CD8-positive, alpha-beta memory T cell (primary cell): ENCODE measurements around the gene RABL6. TPM values are rescaled to one million over a fixed set of nuclear protein-coding genes. Genes with fewer than 3 reads are reported as not detected.
"Not testable (repeated sequence)": the region's sequence is repeated elsewhere in the genome, so short reads cannot be mapped to it uniquely, and the experiment has no call there.

Experiments
- CTCF ChIA-PET: fragments of 350-600 bp; sonication (Branson Sonifier 250); formaldehyde crosslinking; loops from one replicate; lab custom pipeline; 2021; ENCODE audit warnings: antibody characterized with exemption; lab: Charles Lee
- POLR2A ChIA-PET: fragments of 350-600 bp; sonication (Branson Sonifier 250); formaldehyde crosslinking; loops from one replicate; lab custom pipeline; 2021; ENCODE audit warnings: antibody characterized with exemption; lab: Charles Lee
- DNase-seq, 5 donors: peaks; one replicate each; pipeline versions ENCODE4 v3.0.0 to v3.0.0-alpha.2; 2020 to 2022; ENCODE audit warnings: mixed read lengths in 1 of 5
- H3K27ac ChIP-seq: one replicate; pipeline ENCODE4 v1.7.0; 2013; ENCODE audit warnings: low read depth, mild to moderate bottlenecking, low read length, moderate library complexity
- H3K27me3 ChIP-seq: 2 replicates; pipeline ENCODE4 v1.7.0; 2013; ENCODE audit warnings: low read length, mild to moderate bottlenecking; ENCODE audit not compliant: insufficient read depth, poor library complexity, severe bottlenecking
- H3K36me3 ChIP-seq: 2 replicates; pipeline ENCODE4 v1.7.0; 2013; ENCODE audit warnings: mild to moderate bottlenecking, low read length, moderate library complexity; ENCODE audit not compliant: insufficient read depth
- H3K4me1 ChIP-seq: 2 replicates; pipeline ENCODE4 v1.7.0; 2013; ENCODE audit warnings: mild to moderate bottlenecking, low read length, moderate library complexity; ENCODE audit not compliant: insufficient read depth
- H3K4me3 ChIP-seq: 2 replicates; pipeline ENCODE4 v1.7.0; 2013; ENCODE audit warnings: mild to moderate bottlenecking, low read length
- H3K9me3 ChIP-seq: 2 replicates; pipeline ENCODE4 v1.7.0; 2013; ENCODE audit warnings: mild to moderate bottlenecking, low read length
- H3K27ac Mint-ChIP-seq, 8 donors: one replicate each; pipeline ENCODE4 v1.8.0; 2020 to 2021; ENCODE audit warnings: mixed read lengths in 8 of 8, mild to moderate bottlenecking in 6 of 8, inconsistent platforms in 3 of 8, moderate library complexity in 3 of 8
- H3K27me3 Mint-ChIP-seq, 2 donors: one replicate each; pipeline ENCODE4 v1.8.0; 2020 to 2021; ENCODE audit warnings: mixed read lengths in 2 of 2, mild to moderate bottlenecking in 1 of 2, moderate library complexity in 1 of 2
- H3K36me3 Mint-ChIP-seq, 3 donors: one replicate each; pipeline ENCODE4 v1.8.0; 2020 to 2021; ENCODE audit warnings: mixed read lengths in 3 of 3, inconsistent platforms in 1 of 3, mild to moderate bottlenecking in 1 of 3
- H3K4me1 Mint-ChIP-seq, 3 donors: one replicate each; pipeline ENCODE4 v1.8.0; 2020 to 2021; ENCODE audit warnings: mixed read lengths in 3 of 3, inconsistent platforms in 1 of 3, mild to moderate bottlenecking in 1 of 3
- H3K4me3 Mint-ChIP-seq, 7 donors: one replicate each; pipeline ENCODE4 v1.8.0; 2020 to 2021; ENCODE audit warnings: mixed read lengths in 7 of 7, mild to moderate bottlenecking in 6 of 7, moderate library complexity in 4 of 7, inconsistent platforms in 2 of 7
- H3K9me3 Mint-ChIP-seq, 5 donors: one replicate each; pipeline ENCODE4 v1.8.0; 2020 to 2022; ENCODE audit warnings: mixed read lengths in 5 of 5, mild to moderate bottlenecking in 3 of 5, moderate library complexity in 2 of 5, inconsistent platforms in 1 of 5
- polyA plus RNA-seq: library from polyadenylated mRNA; unstranded; fragments of 300-500 nt; fragmentation: Illumina TruSeq; gene quantifications from one replicate; pipeline ENCODE4 v1.2.3, GENCODE V29; 2021
- total RNA-seq, 2 experiments: library from RNA; stranded (reverse); gene quantifications; one replicate each; pipeline ENCODE4 v1.2.3, GENCODE V29; 2021

Gene RABL6
- total and polyA plus RNA-seq, 3 experiments from 2014 or later: 20.9 to 106 (median 98.2) TPM

GRCh38 chr9:136793086-136793946, 14.4 kb upstream of the RABL6 start:
- H3K9me3 Mint-ChIP-seq: no peaks in the 10 kb centered on the region
- H3K27ac Mint-ChIP-seq: peak overlapping the region in 1 of 8 donors; percentile 65
- Histone ChIP-seq H3K27ac (no peak overlapping the region), H3K36me3 (no peaks in the 10 kb centered on the region), H3K4me3 (no peak overlapping the region), H3K9me3 (no peaks in the 10 kb centered on the region), H3K4me1 (peaks cover 26% of the 10 kb centered on the region), H3K27me3 (no peaks in the 10 kb centered on the region)
- no peaks in the 10 kb centered on the region for H3K27me3 Mint-ChIP-seq
- ChIA-PET POLR2A (interaction anchor here (1.1 kb wide), 1 partner anchor 9 kb away, joined by 3 read pairs; no protein-coding TSS in a partner anchor), CTCF (interaction anchor here (0.9 to 2.2 kb wide), 13 partner anchors 8 to 293 kb away, joined by 3 to 9 read pairs (median 4); partner anchors contain the start of genes AJM1, CLIC3, MAN1B1 and RABL6)
- no peak for DNase-seq
- H3K4me1 Mint-ChIP-seq: peaks cover 13 to 29% (median 21%) of the 10 kb centered on the region in 3 donors
- H3K36me3 Mint-ChIP-seq: peaks cover 0 to 9% (median 2%) of the 10 kb centered on the region in 3 donors
- H3K4me3 Mint-ChIP-seq: peak overlapping the region in 3 of 7 donors; percentile 8 to 49 (median 20)

DNA sequence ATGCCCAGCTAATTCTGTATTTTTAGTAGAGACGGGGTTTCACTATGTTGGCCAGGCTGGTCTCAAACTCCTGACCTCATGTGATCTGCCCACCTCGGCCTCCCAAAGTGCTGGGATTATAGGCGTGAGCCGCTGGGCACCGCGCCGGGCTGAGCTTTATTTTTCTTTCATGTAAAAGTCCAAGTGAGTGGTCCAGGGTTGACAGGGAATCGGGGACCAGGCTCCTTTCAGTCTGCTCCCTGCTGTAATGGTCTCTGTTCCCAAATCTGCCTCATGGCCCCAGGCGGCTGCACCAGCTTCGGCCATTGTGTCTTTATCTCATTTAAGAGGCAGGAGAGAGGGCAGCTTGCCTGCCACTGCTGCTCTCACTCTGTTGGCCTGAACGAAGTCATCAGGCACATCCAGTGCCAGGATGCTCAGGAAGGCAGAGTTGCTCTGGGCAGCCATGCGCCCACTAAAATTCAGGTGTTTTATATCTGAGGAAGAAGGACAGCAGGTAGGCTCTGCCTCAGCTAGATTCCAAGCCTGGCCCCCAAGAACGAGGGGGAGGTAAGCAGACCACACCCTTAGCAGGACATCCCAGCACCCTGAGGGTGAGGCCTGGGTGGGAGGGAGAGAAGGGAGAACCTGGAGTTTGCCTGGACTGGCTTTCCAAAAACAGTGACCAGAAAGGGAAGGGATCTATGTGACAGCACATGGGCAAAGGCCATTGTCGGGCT, 13.3 kb upstream of the RABL6 start:
- peaks cover 0 to 9% (median 2%) of the 10 kb centered on the region in 3 donors for H3K36me3 Mint-ChIP-seq
- ChIA-PET CTCF (interaction anchor here (0.9 to 1.5 kb wide), 6 partner anchors 13 to 292 kb away, joined by 3 to 7 read pairs (median 4); partner anchors contain the start of genes AJM1, MAN1B1 and RABL6), POLR2A (interaction anchor here (1.1 kb wide), 1 partner anchor 8 kb away, joined by 3 read pairs; no protein-coding TSS in a partner anchor)
- Histone ChIP-seq H3K4me3 (no peak overlapping the region), H3K4me1 (peaks cover 33% of the 10 kb centered on the region), H3K9me3 (no peaks in the 10 kb centered on the region), H3K27ac (no peak overlapping the region), H3K36me3 (no peaks in the 10 kb centered on the region), H3K27me3 (no peaks in the 10 kb centered on the region)
- peaks cover 9 to 29% (median 17%) of the 10 kb centered on the region in 3 donors for H3K4me1 Mint-ChIP-seq
- no peak overlapping the region for H3K27ac Mint-ChIP-seq
- no peaks in the 10 kb centered on the region for H3K9me3 Mint-ChIP-seq
- H3K4me3 Mint-ChIP-seq: peak overlapping the region in 2 of 7 donors; percentile 54 to 61
- no peaks in the 10 kb centered on the region for H3K27me3 Mint-ChIP-seq
- DNase-seq: no peak

- peaks cover 36% of the 10 kb centered on the region for H3K4me1 ChIP-seq
- Mint-ChIP-seq H3K36me3 (peaks cover 0 to 9% (median 2%) of the 10 kb centered on the region in 3 donors), H3K4me1 (peaks cover 9 to 32% (median 17%) of the 10 kb centered on the region in 3 donors), H3K9me3 (no peaks in the 10 kb centered on the region), H3K27me3 (no peaks in the 10 kb centered on the region), H3K4me3 (no peak overlapping the region), H3K27ac (no peak overlapping the region)
- POLR2A ChIA-PET: no interaction called here
- H3K9me3 ChIP-seq: no peaks in the 10 kb centered on the region
- H3K4me3 ChIP-seq: no peak overlapping the region
- no peak for DNase-seq
- no peaks in the 10 kb centered on the region for H3K36me3 ChIP-seq
- H3K27ac ChIP-seq: no peak overlapping the region
- CTCF ChIA-PET: no interaction called here
- no peaks in the 10 kb centered on the region for H3K27me3 ChIP-seq
Observed at GRCh38 chr9:136795000-136795348, 12.8 kb upstream of the RABL6 start.

GRCh38 chr9:136796238-136796774, 11.4 kb upstream of the RABL6 start, which contains the start of gene CCDC183:
Gene CCDC183 (plus strand): TSS chr9:136796338. CDS start chr9:136796398, 60 bp downstream.
- ChIA-PET CTCF (no interaction called here), POLR2A (interaction anchor here (0.6 kb wide), 1 partner anchor 290 kb away, joined by 3 read pairs; the partner anchor contains the start of gene MAN1B1)
- peaks cover 39% of the 10 kb centered on the region for H3K4me1 ChIP-seq

DNA sequence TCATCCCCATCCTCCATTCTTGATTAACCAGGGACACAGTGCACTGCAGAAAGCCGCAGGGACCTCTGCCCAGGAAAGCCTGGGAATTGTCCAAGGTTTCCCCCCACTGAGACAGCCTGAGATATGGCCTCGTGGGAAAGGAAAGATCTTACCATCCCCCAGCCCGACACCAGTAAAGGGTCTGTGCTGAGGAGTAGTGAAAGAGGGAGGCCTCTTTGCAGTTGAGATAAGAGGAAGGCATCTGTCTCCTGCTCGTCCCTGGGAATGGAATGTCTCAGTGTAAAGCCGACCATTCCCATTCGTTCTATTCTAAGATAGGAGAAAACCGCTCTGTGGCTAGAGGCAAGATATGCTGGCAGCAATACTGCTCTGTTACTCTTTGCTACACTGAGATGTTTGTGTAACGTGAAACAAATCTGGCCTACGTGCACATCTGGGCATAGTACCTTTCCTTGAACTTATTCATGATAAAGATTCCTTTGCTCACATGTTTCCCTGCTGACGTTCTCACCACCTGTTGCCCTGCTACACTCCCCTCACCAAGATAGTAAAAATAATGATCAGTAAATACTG, 10.9 kb upstream of the RABL6 start:
- not testable (repeated sequence) for H3K9me3 ChIP-seq, H3K27ac ChIP-seq, H3K36me3 Mint-ChIP-seq, H3K27me3 ChIP-seq, H3K4me3 ChIP-seq, H3K9me3 Mint-ChIP-seq, H3K27me3 Mint-ChIP-seq, H3K27ac Mint-ChIP-seq, DNase-seq, H3K36me3 ChIP-seq
- peaks cover 39% of the 10 kb centered on the region for H3K4me1 ChIP-seq
- Mint-ChIP-seq H3K4me3 (peak overlapping the region in 1 of 7 donors; percentile 56), H3K4me1 (peaks cover 16 to 33% (median 27%) of the 10 kb centered on the region in 3 donors)
- ChIA-PET CTCF (interaction anchor here (0.7 kb wide), 1 partner anchor 232 kb away, joined by 3 read pairs; no protein-coding TSS in a partner anchor), POLR2A (interaction anchor here (0.6 kb wide), 1 partner anchor 290 kb away, joined by 3 read pairs; the partner anchor contains the start of gene MAN1B1)

More at GRCh38 chr9:136796238-136796774, 11.4 kb upstream of the RABL6 start, which contains the start of gene CCDC183:
- Histone ChIP-seq H3K27me3 (no peaks in the 10 kb centered on the region), H3K9me3 (no peaks in the 10 kb centered on the region), H3K36me3 (no peaks in the 10 kb centered on the region), H3K4me3 (no peak within 1 kb of the TSS), H3K27ac (no peak within 1 kb of the TSS)
- H3K27me3 Mint-ChIP-seq: peaks cover 0 to 6% of the 10 kb centered on the region in 2 donors
- H3K36me3 Mint-ChIP-seq: peaks cover 0 to 9% (median 2%) of the 10 kb centered on the region in 3 donors
- peak within 1 kb of the TSS in 1 of 8 donors; percentile 57 for H3K27ac Mint-ChIP-seq
- H3K4me1 Mint-ChIP-seq: peaks cover 16 to 34% (median 26%) of the 10 kb centered on the region in 3 donors
- H3K9me3 Mint-ChIP-seq: no peaks in the 10 kb centered on the region
- peak within 1 kb of the TSS in 1 of 7 donors; percentile 56 for H3K4me3 Mint-ChIP-seq
- no peak for DNase-seq

DNA sequence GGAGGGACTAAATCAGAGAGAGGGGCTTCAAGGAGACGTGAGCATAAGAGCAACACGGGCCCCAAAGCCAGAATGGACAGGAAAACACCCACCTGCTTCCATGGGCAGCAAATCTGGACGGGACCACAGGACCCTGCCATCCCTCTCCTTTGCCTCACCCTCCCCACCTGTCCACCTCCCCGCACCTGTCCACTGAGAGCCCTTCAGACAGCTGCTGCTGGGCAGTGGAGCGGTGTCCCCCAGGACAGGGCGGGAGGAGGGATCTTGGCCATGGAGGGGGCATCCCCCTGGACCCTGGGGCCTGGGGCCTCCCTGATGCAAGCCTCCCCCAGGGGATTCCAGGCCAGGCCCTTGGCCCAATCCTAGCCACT, 9.1 kb upstream of the RABL6 start:
- Histone ChIP-seq H3K9me3 (no peaks in the 10 kb centered on the region), H3K27ac (no peak overlapping the region), H3K27me3 (no peaks in the 10 kb centered on the region), H3K36me3 (no peaks in the 10 kb centered on the region), H3K4me3 (no peak overlapping the region), H3K4me1 (peaks cover 30% of the 10 kb centered on the region)
- Mint-ChIP-seq H3K36me3 (peaks cover 0 to 2% (median 0%) of the 10 kb centered on the region in 3 donors), H3K9me3 (no peaks in the 10 kb centered on the region), H3K4me1 (peaks cover 11 to 28% (median 25%) of the 10 kb centered on the region in 3 donors), H3K27ac (peak overlapping the region in 1 of 8 donors; percentile 17), H3K4me3 (peak overlapping the region in 1 of 7 donors; percentile 11), H3K27me3 (peaks cover 0 to 6% of the 10 kb centered on the region in 2 donors)
- ChIA-PET POLR2A (no interaction called here), CTCF (interaction anchor here (0.6 to 3.1 kb wide), 3 partner anchors 14 to 236 kb away, joined by 3 to 15 read pairs (median 3); no protein-coding TSS in a partner anchor)
- DNase-seq: no peak
